HG03280 (cell line): ENCODE data around the gene VSX1.

Source experiments
- ATAC-seq: cut with Tn5 transposase; IDR thresholded peaks from one replicate; pipeline ENCODE4 v1.9.1; 2021; ENCODE audit warnings: mild to moderate bottlenecking, moderate library complexity; ENCODE audit not compliant: unreplicated experiment

Gene VSX1

GRCh38 chr20:25066386-25066785, 15.6 kb downstream of the VSX1 start:
- no peak for ATAC-seq

GRCh38 chr20:25065625-25066338, 16.2 kb downstream of the VSX1 start:
- ATAC-seq = no peak

- no peak for ATAC-seq
Measured at GRCh38 chr20:25065072-25065624, 16.8 kb downstream of the VSX1 start.

GRCh38 chr20:25064561-25065071, 17.3 kb downstream of the VSX1 start:
- ATAC-seq = no peak

GRCh38 chr20:25063981-25064380, 18.0 kb downstream of the VSX1 start:
- no peak for ATAC-seq

- ATAC-seq = no peak
Measured at GRCh38 chr20:25063546-25063945, 18.4 kb downstream of the VSX1 start.

- no peak for ATAC-seq
Measured at GRCh38 chr20:25062841-25063240, 19.1 kb downstream of the VSX1 start.

- no peak for ATAC-seq
Measured at GRCh38 chr20:25061821-25062530, 20.0 kb downstream of the VSX1 start.

GRCh38 chr20:25061103-25061799, 20.7 kb downstream of the VSX1 start:
- ATAC-seq = no peak

- ATAC-seq = no peak
Measured at GRCh38 chr20:25059866-25060465, 22.0 kb downstream of the VSX1 start.

GRCh38 chr20:25058847-25059810, 22.8 kb downstream of the VSX1 start:
- ATAC-seq = no peak

GRCh38 chr20:25058051-25058846, 23.7 kb downstream of the VSX1 start, which contains the start of gene ACSS1:
Gene ACSS1 (minus strand): TSS chr20:25058139. CDS start chr20:25058102, 37 bp downstream.
- ATAC-seq = peak; percentile 61

- ATAC-seq = peak; percentile 34
Measured at GRCh38 chr20:25057234-25058050, 24.5 kb downstream of the VSX1 start.

- ATAC-seq = peak; percentile 32
Measured at GRCh38 chr20:25056690-25057233, 25.2 kb downstream of the VSX1 start.

- ATAC-seq = no peak
Measured at GRCh38 chr20:25055711-25056495, 26.0 kb downstream of the VSX1 start.

- ATAC-seq = no peak
Measured at GRCh38 chr20:25054995-25055629, 26.8 kb downstream of the VSX1 start.
